Measurements from ENCODE around the gene ANKRD33B.

Gene ANKRD33B

DNA sequence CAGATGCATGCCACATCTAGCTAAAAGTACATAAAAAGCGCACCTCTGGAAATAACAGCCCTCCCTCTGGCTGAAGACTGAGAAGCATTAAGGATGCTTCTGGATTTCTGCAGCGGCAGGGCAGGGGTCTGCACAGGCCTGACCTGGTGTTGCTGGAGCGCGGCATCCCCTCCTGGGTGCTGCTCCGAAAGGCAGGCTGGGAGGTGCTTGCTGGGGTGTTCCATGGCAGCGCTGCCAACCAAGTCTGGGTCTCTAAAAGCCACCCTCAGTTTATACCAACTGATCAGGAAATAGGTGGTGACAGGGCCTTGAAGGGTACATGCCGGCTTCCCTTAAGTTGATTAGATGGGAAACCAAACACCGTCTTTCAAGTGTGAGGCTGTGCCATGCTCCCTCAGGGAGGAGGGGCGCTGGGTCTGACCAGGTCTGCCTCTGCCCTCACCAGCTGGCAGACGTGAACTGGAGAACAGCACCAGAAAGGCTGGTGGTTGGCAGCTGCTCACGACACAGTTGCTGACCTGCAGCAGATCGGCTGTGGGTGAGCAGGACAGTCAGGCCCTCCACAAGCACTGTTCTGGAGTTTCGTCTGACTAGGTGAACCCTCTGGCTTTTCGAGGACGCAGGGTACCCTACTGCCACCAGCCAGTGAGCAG is 115.6 kb downstream of the ANKRD33B start:
- TF ChIP-seq POLR2AphosphoS5 (IDR thresholded peaks at IDR 0.05; ENCODE audit: low read depth, low read length) = no peak
- TF ChIP-seq POLR2A (IDR thresholded peaks at IDR 0.05; ENCODE audit: low read depth, low read length) = no peak
- no peak for TF ChIP-seq TAF1 (IDR thresholded peaks at IDR 0.05; ENCODE audit: borderline replicate concordance, low read depth, low read length)
- no peak for DNase-seq (ENCODE audit: insufficient read length)
- no peak for FAIRE-seq

DNA sequence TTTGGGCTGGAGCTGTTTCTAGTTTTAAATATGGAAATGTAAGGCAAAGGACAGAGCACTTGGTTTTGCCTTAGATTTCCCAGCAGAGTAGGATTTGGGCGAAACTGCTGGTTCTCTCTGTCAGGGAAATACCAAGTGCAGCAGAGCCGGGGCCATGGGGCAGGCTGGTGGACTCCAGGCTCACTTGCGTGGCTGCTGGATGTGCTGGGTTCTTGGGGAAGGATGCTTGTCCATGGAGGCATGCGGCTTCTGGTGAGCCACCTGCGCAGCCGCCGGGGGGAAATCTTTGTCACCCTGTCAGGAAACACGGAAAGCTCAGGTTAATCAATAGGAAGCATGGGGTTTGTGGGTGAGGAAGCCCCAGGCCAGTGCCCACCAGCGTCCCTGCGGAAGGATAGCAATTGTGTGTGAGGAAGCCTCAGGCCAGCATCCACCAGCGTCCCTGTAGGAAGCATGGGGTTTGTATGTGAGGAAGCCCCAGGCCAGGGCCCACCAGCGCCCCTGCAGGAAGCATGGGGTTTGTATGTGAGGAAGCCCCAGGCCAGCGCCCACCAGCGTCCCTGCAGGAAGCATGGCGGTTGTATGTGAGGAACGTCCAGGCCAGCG is 117.1 kb downstream of the ANKRD33B start:
- FAIRE-seq (no peak), DNase-seq (ENCODE audit: insufficient read length) (no peak)
- TF ChIP-seq TAF1 (IDR thresholded peaks at IDR 0.05; ENCODE audit: borderline replicate concordance, low read depth, low read length) = no peak
- no peak for TF ChIP-seq POLR2A (IDR thresholded peaks at IDR 0.05; ENCODE audit: low read depth, low read length)
- no peak for TF ChIP-seq POLR2AphosphoS5 (IDR thresholded peaks at IDR 0.05; ENCODE audit: low read depth, low read length)

DNA sequence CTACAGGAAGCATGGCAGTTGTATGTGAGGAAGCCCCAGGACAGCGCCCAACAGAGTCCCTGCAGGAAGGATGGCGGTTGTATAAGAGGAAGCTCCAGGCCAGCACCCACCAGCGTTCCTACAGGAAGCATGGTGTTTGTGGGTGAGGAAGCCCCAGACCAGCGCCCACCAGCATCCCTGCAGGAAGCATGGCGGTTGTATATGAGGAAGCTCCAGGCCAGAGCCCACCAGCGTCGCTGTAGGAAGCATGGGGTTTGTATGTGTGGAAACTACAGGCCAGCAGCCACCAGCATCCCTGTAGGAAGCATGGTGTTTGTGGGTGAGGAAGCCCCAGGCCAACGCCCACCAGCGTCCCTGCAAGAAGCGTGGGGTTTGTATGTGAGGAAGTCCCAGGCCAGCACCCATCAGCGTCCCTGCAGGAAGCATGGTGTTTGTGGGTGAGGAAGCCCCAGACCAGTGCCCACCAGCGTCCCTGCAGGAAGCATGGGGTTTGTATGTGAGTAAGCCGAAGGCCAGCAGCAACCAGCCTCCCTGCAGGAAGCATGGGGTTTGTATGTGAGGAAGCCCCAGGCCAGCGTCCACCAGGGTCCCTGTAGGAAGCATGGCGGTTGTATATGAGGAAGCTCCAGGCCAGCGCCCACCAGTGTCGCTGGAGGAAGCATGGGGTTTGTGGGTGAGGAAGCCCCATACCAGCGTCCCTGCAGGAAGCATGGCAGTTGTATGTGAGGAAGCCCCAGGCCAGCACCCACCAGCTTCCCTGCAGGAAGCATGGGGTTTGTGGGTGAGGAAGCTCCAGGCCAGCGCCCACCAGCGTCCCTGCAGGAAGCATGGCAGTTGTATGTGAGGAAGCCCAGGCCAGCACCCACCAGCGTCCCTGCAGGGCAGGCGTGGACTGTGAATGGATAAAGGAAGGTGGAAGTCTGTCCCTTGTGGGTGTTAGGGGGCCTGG is 118.1 kb downstream of the ANKRD33B start:
- no peak for DNase-seq (ENCODE audit: insufficient read length)
- TF ChIP-seq POLR2A (IDR thresholded peaks at IDR 0.05; ENCODE audit: low read depth, low read length) = no peak
- TF ChIP-seq TAF1 (IDR thresholded peaks at IDR 0.05; ENCODE audit: borderline replicate concordance, low read depth, low read length) = no peak
- no peak for TF ChIP-seq POLR2AphosphoS5 (IDR thresholded peaks at IDR 0.05; ENCODE audit: low read depth, low read length)
- no peak for FAIRE-seq

- FAIRE-seq (no peak), DNase-seq (ENCODE audit: insufficient read length) (no peak)
- TF ChIP-seq POLR2A (IDR thresholded peaks at IDR 0.05; ENCODE audit: low read depth, low read length) (no peak), POLR2AphosphoS5 (IDR thresholded peaks at IDR 0.05; ENCODE audit: low read depth, low read length) (no peak), TAF1 (IDR thresholded peaks at IDR 0.05; ENCODE audit: borderline replicate concordance, low read depth, low read length) (no peak)
Observed at GRCh38 chr5:10682801-10683525, 119.1 kb downstream of the ANKRD33B start.

GRCh38 chr5:10684303-10685086 is 120.6 kb downstream of the ANKRD33B start:
- DNase-seq (ENCODE audit: insufficient read length) (no peak), FAIRE-seq (no peak)
- TF ChIP-seq POLR2AphosphoS5 (IDR thresholded peaks at IDR 0.05; ENCODE audit: low read depth, low read length) (0 out of 2 replicates have a peak, but pooled peaks have one; percentile 15), POLR2A (IDR thresholded peaks at IDR 0.05; ENCODE audit: low read depth, low read length) (peak; percentile 25; the same call in 1 of the 2 replicates), TAF1 (IDR thresholded peaks at IDR 0.05; ENCODE audit: borderline replicate concordance, low read depth, low read length) (no peak)

GRCh38 chr5:10685115-10685521 is 121.2 kb downstream of the ANKRD33B start:
- no peak for TF ChIP-seq TAF1 (IDR thresholded peaks at IDR 0.05; ENCODE audit: borderline replicate concordance, low read depth, low read length)
- TF ChIP-seq POLR2A (IDR thresholded peaks at IDR 0.05; ENCODE audit: low read depth, low read length) = no peak
- TF ChIP-seq POLR2AphosphoS5 (IDR thresholded peaks at IDR 0.05; ENCODE audit: low read depth, low read length) = no peak
- FAIRE-seq = peak; percentile 17
- DNase-seq (ENCODE audit: insufficient read length) = no peak

DNA sequence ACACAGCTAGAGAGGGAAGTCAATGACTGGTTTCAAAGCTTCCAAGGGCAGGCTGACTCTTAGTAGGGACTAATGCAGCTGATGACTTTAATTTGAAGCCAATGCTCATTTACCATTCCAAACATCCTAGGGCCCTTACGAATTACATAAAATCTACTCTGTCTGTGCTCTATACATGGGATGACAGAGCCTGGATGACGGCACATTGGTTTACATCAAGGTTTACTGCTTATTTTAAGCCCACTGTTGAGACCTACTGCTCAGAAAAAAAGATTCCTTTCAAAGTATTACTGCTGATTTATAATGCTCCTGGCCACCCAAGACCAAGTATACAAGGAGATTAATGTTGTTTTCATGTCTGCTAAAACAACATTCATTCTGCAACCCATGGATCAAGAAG is 123.0 kb downstream of the ANKRD33B start:
- FAIRE-seq = no peak
- DNase-seq (ENCODE audit: insufficient read length) = no peak
- TF ChIP-seq POLR2AphosphoS5 (IDR thresholded peaks at IDR 0.05; ENCODE audit: low read depth, low read length) (no peak), TAF1 (IDR thresholded peaks at IDR 0.05; ENCODE audit: borderline replicate concordance, low read depth, low read length) (no peak), POLR2A (IDR thresholded peaks at IDR 0.05; ENCODE audit: low read depth, low read length) (no peak)

- DNase-seq (ENCODE audit: insufficient read length) (no peak), FAIRE-seq (no peak)
- no peak for TF ChIP-seq POLR2AphosphoS5 (IDR thresholded peaks at IDR 0.05; ENCODE audit: low read depth, low read length)
- no peak for TF ChIP-seq TAF1 (IDR thresholded peaks at IDR 0.05; ENCODE audit: borderline replicate concordance, low read depth, low read length)
- TF ChIP-seq POLR2A (IDR thresholded peaks at IDR 0.05; ENCODE audit: low read depth, low read length) = no peak
Observed at GRCh38 chr5:10688651-10689171, 124.8 kb downstream of the ANKRD33B start.

- FAIRE-seq = peak; percentile 60
- DNase-seq (ENCODE audit: insufficient read length) = no peak
Observed at GRCh38 chr5:10689391-10690081, 125.7 kb downstream of the ANKRD33B start.

More at GRCh38 chr5:10689391-10690081, 125.7 kb downstream of the ANKRD33B start:
- TF ChIP-seq TAF1 (IDR thresholded peaks at IDR 0.05; ENCODE audit: borderline replicate concordance, low read depth, low read length) (no peak), POLR2A (IDR thresholded peaks at IDR 0.05; ENCODE audit: low read depth, low read length) (no peak), POLR2AphosphoS5 (IDR thresholded peaks at IDR 0.05; ENCODE audit: low read depth, low read length) (no peak)
